ENCODE data around the gene CCDC137. TPM values are rescaled to one million over a fixed set of nuclear protein-coding genes. Genes with fewer than 3 reads are reported as not detected.

Gene CCDC137
- total and polyA plus RNA-seq, 2 of the 13 experiments (the other 11 are each of a cell fraction or from before 2014, with no cell fraction given), result 14.6 to 39.1 TPM

- peak; percentile 84 for TF ChIP-seq AGO1 (IDR thresholded peaks at IDR 0.05; ENCODE audit: low read depth, low read length, poor library complexity, severe bottlenecking)
- no peak for TF ChIP-seq ZNF775 (CRISPR knock-in tag; IDR thresholded peaks at IDR 0.05; ENCODE audit: borderline replicate concordance)
- TF ChIP-seq, protein P1, sequence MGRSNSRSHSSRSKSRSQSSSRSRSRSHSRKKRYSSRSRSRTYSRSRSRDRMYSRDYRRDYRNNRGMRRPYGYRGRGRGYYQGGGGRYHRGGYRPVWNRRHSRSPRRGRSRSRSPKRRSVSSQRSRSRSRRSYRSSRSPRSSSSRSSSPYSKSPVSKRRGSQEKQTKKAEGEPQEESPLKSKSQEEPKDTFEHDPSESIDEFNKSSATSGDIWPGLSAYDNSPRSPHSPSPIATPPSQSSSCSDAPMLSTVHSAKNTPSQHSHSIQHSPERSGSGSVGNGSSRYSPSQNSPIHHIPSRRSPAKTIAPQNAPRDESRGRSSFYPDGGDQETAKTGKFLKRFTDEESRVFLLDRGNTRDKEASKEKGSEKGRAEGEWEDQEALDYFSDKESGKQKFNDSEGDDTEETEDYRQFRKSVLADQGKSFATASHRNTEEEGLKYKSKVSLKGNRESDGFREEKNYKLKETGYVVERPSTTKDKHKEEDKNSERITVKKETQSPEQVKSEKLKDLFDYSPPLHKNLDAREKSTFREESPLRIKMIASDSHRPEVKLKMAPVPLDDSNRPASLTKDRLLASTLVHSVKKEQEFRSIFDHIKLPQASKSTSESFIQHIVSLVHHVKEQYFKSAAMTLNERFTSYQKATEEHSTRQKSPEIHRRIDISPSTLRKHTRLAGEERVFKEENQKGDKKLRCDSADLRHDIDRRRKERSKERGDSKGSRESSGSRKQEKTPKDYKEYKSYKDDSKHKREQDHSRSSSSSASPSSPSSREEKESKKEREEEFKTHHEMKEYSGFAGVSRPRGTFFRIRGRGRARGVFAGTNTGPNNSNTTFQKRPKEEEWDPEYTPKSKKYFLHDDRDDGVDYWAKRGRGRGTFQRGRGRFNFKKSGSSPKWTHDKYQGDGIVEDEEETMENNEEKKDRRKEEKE (IDR thresholded peaks at IDR 0.05), result no peak
- TF ChIP-seq, protein P2, sequence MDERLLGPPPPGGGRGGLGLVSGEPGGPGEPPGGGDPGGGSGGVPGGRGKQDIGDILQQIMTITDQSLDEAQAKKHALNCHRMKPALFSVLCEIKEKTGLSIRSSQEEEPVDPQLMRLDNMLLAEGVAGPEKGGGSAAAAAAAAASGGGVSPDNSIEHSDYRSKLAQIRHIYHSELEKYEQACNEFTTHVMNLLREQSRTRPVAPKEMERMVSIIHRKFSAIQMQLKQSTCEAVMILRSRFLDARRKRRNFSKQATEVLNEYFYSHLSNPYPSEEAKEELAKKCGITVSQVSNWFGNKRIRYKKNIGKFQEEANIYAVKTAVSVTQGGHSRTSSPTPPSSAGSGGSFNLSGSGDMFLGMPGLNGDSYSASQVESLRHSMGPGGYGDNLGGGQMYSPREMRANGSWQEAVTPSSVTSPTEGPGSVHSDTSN (CRISPR knock-in tag; IDR thresholded peaks at IDR 0.05), result no peak
- TF ChIP-seq FOXJ3 (CRISPR knock-in tag; IDR thresholded peaks at IDR 0.05; ENCODE audit: borderline replicate concordance), result no peak
- no peak for TF ChIP-seq ZNF790 (CRISPR knock-in tag; IDR thresholded peaks at IDR 0.05; ENCODE audit: borderline replicate concordance)
- no peak for TF ChIP-seq ZNF616 (CRISPR knock-in tag; IDR thresholded peaks at IDR 0.05; ENCODE audit: low read depth)
- no peak for TF ChIP-seq ZNF652 (CRISPR knock-in tag; IDR thresholded peaks at IDR 0.05; ENCODE audit: borderline replicate concordance, low read depth)
- no peak for TF ChIP-seq SMAD9 (CRISPR knock-in tag; IDR thresholded peaks at IDR 0.05)
- no peak for TF ChIP-seq WIZ (CRISPR knock-in tag; IDR thresholded peaks at IDR 0.05)
- TF ChIP-seq FOXO1 (CRISPR knock-in tag; IDR thresholded peaks at IDR 0.05), result no peak
- no peak for TF ChIP-seq ZNF468 (CRISPR knock-in tag; IDR thresholded peaks at IDR 0.05)
- no peak for TF ChIP-seq TP53 (CRISPR knock-in tag; conservative IDR thresholded peaks at IDR 0.05)
- TF ChIP-seq MAX (IDR thresholded peaks at IDR 0.05), result peak; percentile 28; the same call in 1 of the 2 replicates
- TF ChIP-seq, protein P3, sequence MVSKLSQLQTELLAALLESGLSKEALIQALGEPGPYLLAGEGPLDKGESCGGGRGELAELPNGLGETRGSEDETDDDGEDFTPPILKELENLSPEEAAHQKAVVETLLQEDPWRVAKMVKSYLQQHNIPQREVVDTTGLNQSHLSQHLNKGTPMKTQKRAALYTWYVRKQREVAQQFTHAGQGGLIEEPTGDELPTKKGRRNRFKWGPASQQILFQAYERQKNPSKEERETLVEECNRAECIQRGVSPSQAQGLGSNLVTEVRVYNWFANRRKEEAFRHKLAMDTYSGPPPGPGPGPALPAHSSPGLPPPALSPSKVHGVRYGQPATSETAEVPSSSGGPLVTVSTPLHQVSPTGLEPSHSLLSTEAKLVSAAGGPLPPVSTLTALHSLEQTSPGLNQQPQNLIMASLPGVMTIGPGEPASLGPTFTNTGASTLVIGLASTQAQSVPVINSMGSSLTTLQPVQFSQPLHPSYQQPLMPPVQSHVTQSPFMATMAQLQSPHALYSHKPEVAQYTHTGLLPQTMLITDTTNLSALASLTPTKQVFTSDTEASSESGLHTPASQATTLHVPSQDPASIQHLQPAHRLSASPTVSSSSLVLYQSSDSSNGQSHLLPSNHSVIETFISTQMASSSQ (IDR thresholded peaks at IDR 0.05; ENCODE audit: low read depth), result no peak
- TF ChIP-seq, protein P3 (CRISPR knock-in tag; IDR thresholded peaks at IDR 0.05; ENCODE audit: borderline replicate concordance), result 0 out of 2 replicates have a peak, but pooled peaks have one; percentile 17
- TF ChIP-seq SMARCE1 (IDR thresholded peaks at IDR 0.05; ENCODE audit: borderline replicate concordance), result no peak
- no peak for TF ChIP-seq GATA4 (IDR thresholded peaks at IDR 0.05; ENCODE audit: borderline replicate concordance, low read depth)
- TF ChIP-seq ZNF274 (CRISPR knock-in tag; IDR thresholded peaks at IDR 0.05), result 0 out of 2 replicates have a peak, but pooled peaks have one; percentile 34
Measured at GRCh38 chr17:81700353-81701287, 34.1 kb downstream of the CCDC137 start (continued).
